Gastroesophageal sphincter (tissue), 4 donors: ENCODE results near the gene BDH1. TPM values are rescaled to one million over a fixed set of nuclear protein-coding genes. Genes with fewer than 3 reads are reported as not detected.

Experiments
- ATAC-seq: fragments of 150-250 bp; one replicate; pipeline ENCODE4 v1.9.1; 2016; ENCODE audit warnings: mild to moderate bottlenecking, moderate library complexity
- H3K27ac ChIP-seq, 4 donors: fragments of 200-600 bp; sonication (generic) in 3 of 4; 1 replicate in 3 of 4; 2 replicates in 1 of 4; pipeline ENCODE4 v1.5.1; 2016 to 2019
- H3K27me3 ChIP-seq: fragments of 200-600 bp; sonication (generic); one replicate; pipeline ENCODE4 v1.5.1; 2019
- H3K36me3 ChIP-seq, 2 donors: fragments of 200-600 bp; sonication (generic); one replicate each; pipeline ENCODE4 v1.5.1; 2019; ENCODE audit warnings: control low read depth in 1 of 2
- H3K4me1 ChIP-seq, 3 donors: fragments of 200-600 bp; sonication (generic); 1 replicate in 2 of 3; 2 replicates in 1 of 3; pipeline ENCODE4 v1.5.1; 2016 to 2019; ENCODE audit warnings: control low read depth in 2 of 3
- H3K4me3 ChIP-seq, 2 donors: fragments of 200-600 bp; sonication (generic); one replicate each; pipeline ENCODE4 v1.5.1; 2019; ENCODE audit warnings: mild to moderate bottlenecking in 1 of 2, moderate library complexity in 1 of 2
- H3K9me3 ChIP-seq, 3 donors: fragments of 200-600 bp; sonication (generic); one replicate each; pipeline ENCODE4 v1.5.1; 2017 to 2019; ENCODE audit warnings: control low read depth in 2 of 3
- CTCF ChIP-seq, 4 experiments: fragments of 200-600 bp in 2 of 4; fragments of 450-650 bp in 2 of 4; sonication (generic) in 1 of 4; IDR thresholded peaks; one replicate each; pipeline ENCODE4 v1.5.1; 2017 to 2019; ENCODE audit warnings: antibody characterized with exemption in 4 of 4, mild to moderate bottlenecking in 2 of 4, moderate library complexity in 2 of 4
- EP300 ChIP-seq: sonication (generic); formaldehyde crosslinking; IDR thresholded peaks from one replicate; pipeline ENCODE4 v1.6.1; 2017; ENCODE audit warnings: antibody characterized with exemption, mild to moderate bottlenecking
- POLR2A ChIP-seq, 2 donors: fragments of 450-650 bp; IDR thresholded peaks; one replicate each; pipeline ENCODE4 v1.6.1; 2017; ENCODE audit warnings: antibody characterized with exemption in 2 of 2, mild to moderate bottlenecking in 2 of 2, moderate library complexity in 1 of 2
- POLR2AphosphoS5 ChIP-seq: sonication (generic); formaldehyde crosslinking; IDR thresholded peaks from one replicate; pipeline ENCODE4 v1.6.1; 2017; ENCODE audit warnings: antibody characterized with exemption
- WGBS, 2 donors: methylation state at CpG; one replicate each; pipeline ENCODE4 v1.1.5; 2018; ENCODE audit warnings: low coverage in 1 of 2; 5-methylcytosine and 5-hydroxymethylcytosine counted together
- total RNA-seq, 4 donors: library from RNA; depleted of rRNA; stranded (reverse); fragments of >200 nt; gene quantifications; one replicate each; pipeline ENCODE4 v1.1.0, GENCODE V29; 2016

Gene BDH1
- total RNA-seq, 4 donors from 2014 or later, result 8.6 to 16.2 (median 12.3) TPM

GRCh38 chr3:197495499-197495898, 60.3 kb downstream of the BDH1 start:
- WGBS, 2 donors, result 61 to 89% methylated on average over 3 to 4 of the region's 5 CpGs
- H3K4me1 ChIP-seq, result no peaks in the 10 kb centered on the region
- H3K36me3 ChIP-seq, result no peaks in the 10 kb centered on the region
- no peaks in the 10 kb centered on the region for H3K9me3 ChIP-seq
- no peak for ATAC-seq
- H3K4me3 ChIP-seq, result no peak overlapping the region
- H3K27me3 ChIP-seq, result no peaks in the 10 kb centered on the region
- TF ChIP-seq POLR2AphosphoS5, result no peak
- TF ChIP-seq CTCF (IDR thresholded peaks at IDR 0.05), result no peak
- no peak for TF ChIP-seq POLR2A (IDR thresholded peaks at IDR 0.05)
- TF ChIP-seq EP300, result no peak
- no peak overlapping the region for H3K27ac ChIP-seq

- H3K27ac ChIP-seq, result no peak overlapping the region
- ATAC-seq, result no peak
Measured at GRCh38 chr3:197495059-197495455, 60.7 kb downstream of the BDH1 start.

GRCh38 chr3:197494366-197495058, 61.3 kb downstream of the BDH1 start:
- 40 to 70% methylated on average over 3 to 6 of the region's 10 CpGs for WGBS, 2 donors
- H3K36me3 ChIP-seq, result no peaks in the 10 kb centered on the region
- TF ChIP-seq CTCF (IDR thresholded peaks at IDR 0.05) (no peak), POLR2AphosphoS5 (no peak), EP300 (no peak), POLR2A (IDR thresholded peaks at IDR 0.05) (no peak)
- H3K4me3 ChIP-seq, result no peak overlapping the region
- no peak overlapping the region for H3K27ac ChIP-seq
- ATAC-seq, result no peak
- H3K9me3 ChIP-seq, result no peaks in the 10 kb centered on the region
- no peaks in the 10 kb centered on the region for H3K27me3 ChIP-seq
- H3K4me1 ChIP-seq, result no peaks in the 10 kb centered on the region

More at GRCh38 chr3:197495059-197495455, 60.7 kb downstream of the BDH1 start:
- TF ChIP-seq POLR2AphosphoS5 (no peak), POLR2A (IDR thresholded peaks at IDR 0.05) (no peak), CTCF (IDR thresholded peaks at IDR 0.05) (no peak), EP300 (no peak)
- no peaks in the 10 kb centered on the region for H3K36me3 ChIP-seq
- no peaks in the 10 kb centered on the region for H3K4me1 ChIP-seq
- H3K9me3 ChIP-seq, result no peaks in the 10 kb centered on the region
- H3K4me3 ChIP-seq, result no peak overlapping the region
- WGBS, 2 donors, result 100% methylated on average over 1 of the region's 8 CpGs
- no peaks in the 10 kb centered on the region for H3K27me3 ChIP-seq

GRCh38 chr3:197493049-197493448, 62.7 kb downstream of the BDH1 start:
- H3K27ac ChIP-seq, result no peak overlapping the region
- no peaks in the 10 kb centered on the region for H3K36me3 ChIP-seq
- TF ChIP-seq EP300, result no peak
- TF ChIP-seq POLR2A (IDR thresholded peaks at IDR 0.05), result no peak
- no peak for TF ChIP-seq POLR2AphosphoS5
- no peak for TF ChIP-seq CTCF (IDR thresholded peaks at IDR 0.05)
- H3K4me1 ChIP-seq, result no peaks in the 10 kb centered on the region
- no peak overlapping the region for H3K4me3 ChIP-seq
- H3K9me3 ChIP-seq, result no peaks in the 10 kb centered on the region
- H3K27me3 ChIP-seq, result no peaks in the 10 kb centered on the region
- WGBS, 2 donors, result 55 to 92% methylated on average over 3 of the region's 5 CpGs
- ATAC-seq, result no peak
